HG02610 (cell line): ENCODE measurements around the gene COMMD7.
"Not testable (repeated sequence)": the region's sequence is repeated elsewhere in the genome, so short reads cannot be mapped to it uniquely, and the experiment has no call there.

Source experiments
- ATAC-seq: cut with Tn5 transposase; IDR thresholded peaks from one replicate; pipeline ENCODE4 v1.9.1; 2021; ENCODE audit warnings: mild to moderate bottlenecking, moderate library complexity; ENCODE audit not compliant: unreplicated experiment

COMMD7 gene

GRCh38 chr20:32767418-32768198 lies 24.3 kb upstream of the COMMD7 start:
- no peak for ATAC-seq

GRCh38 chr20:32765230-32765875 lies 22.1 kb upstream of the COMMD7 start:
- ATAC-seq = not testable (repeated sequence)

- no peak for ATAC-seq
Observed at GRCh38 chr20:32764005-32764960, 21.0 kb upstream of the COMMD7 start.

GRCh38 chr20:32763202-32764004 lies 20.1 kb upstream of the COMMD7 start:
- no peak for ATAC-seq

- ATAC-seq = no peak
Observed at GRCh38 chr20:32762754-32763201, 19.5 kb upstream of the COMMD7 start.

GRCh38 chr20:32761831-32762753 lies 18.8 kb upstream of the COMMD7 start, which contains the start of gene DNMT3B:
TSS of gene DNMT3B (plus strand) at chr20:32762385. CDS start at chr20:32780324, 17,939 bp downstream.
- peak; percentile 64 for ATAC-seq

GRCh38 chr20:32761417-32761830 lies 18.2 kb upstream of the COMMD7 start:
- ATAC-seq = no peak

- ATAC-seq = no peak
Observed at GRCh38 chr20:32756156-32756555, 12.9 kb upstream of the COMMD7 start.

GRCh38 chr20:32753731-32754130 lies 10.5 kb upstream of the COMMD7 start:
- no peak for ATAC-seq

GRCh38 chr20:32752458-32753250 lies 9.4 kb upstream of the COMMD7 start:
- no peak for ATAC-seq

GRCh38 chr20:32751702-32752457 lies 8.6 kb upstream of the COMMD7 start:
- no peak for ATAC-seq

GRCh38 chr20:32751293-32751692 lies 8.0 kb upstream of the COMMD7 start:
- ATAC-seq = no peak

- ATAC-seq = no peak
Observed at GRCh38 chr20:32749914-32750637, 6.8 kb upstream of the COMMD7 start.

- ATAC-seq = peak; percentile 14
Observed at GRCh38 chr20:32742322-32743236, 688 bp downstream of the COMMD7 start.

- ATAC-seq = no peak
Observed at GRCh38 chr20:32741151-32741550, 2.1 kb downstream of the COMMD7 start.
